HepG2 (cell line): ENCODE measurements around the gene TM4SF20. TPM values are rescaled to one million over a fixed set of nuclear protein-coding genes. Genes with fewer than 3 reads are reported as not detected.
A peak's percentile ranks its signal among the peaks of the same experiment; 100 is the strongest.

Experiments used
- ATAD3A ChIP-seq: sonication (generic); formaldehyde crosslinking; IDR thresholded peaks from 2 replicates; pipeline ENCODE4 v1.4.0; 2020; ENCODE audit warnings: missing genetic modification reagents
- ATM ChIP-seq: fragments of 450-650 bp; IDR thresholded peaks from 2 replicates; pipeline ENCODE4 v1.7.1; 2017; ENCODE audit warnings: mild to moderate bottlenecking, borderline replicate concordance
- ESRRA ChIP-seq: sonication (generic); formaldehyde crosslinking; IDR thresholded peaks from 2 replicates; pipeline ENCODE4 v1.5.1; 2020; ENCODE audit warnings: mild to moderate bottlenecking, low read depth, missing genetic modification reagents
- HES4 ChIP-seq: sonication (generic); formaldehyde crosslinking; IDR thresholded peaks from 2 replicates; pipeline ENCODE4 v1.9.0; 2021; ENCODE audit warnings: mild to moderate bottlenecking, missing genetic modification reagents, borderline replicate concordance
- HNRNPH1 ChIP-seq: fragments of 200-400 bp; formaldehyde crosslinking; optimal IDR thresholded peaks from 2 replicates; pipeline ENCODE3; 2017; ENCODE audit warnings: mild to moderate bottlenecking, low read depth, low read length
- HNRNPUL1 ChIP-seq: fragments of 200-400 bp; formaldehyde crosslinking; IDR thresholded peaks from 2 replicates; pipeline ENCODE4 v1.6.1; 2017; ENCODE audit warnings: low read depth, mild to moderate bottlenecking, low read length, moderate library complexity
- MED8 ChIP-seq: sonication (generic); formaldehyde crosslinking; IDR thresholded peaks from 2 replicates; pipeline ENCODE4 v1.8.1; 2023; ENCODE audit warnings: mild to moderate bottlenecking, missing genetic modification reagents; ENCODE audit not compliant: insufficient replicate concordance
- POGZ ChIP-seq: sonication (generic); formaldehyde crosslinking; IDR thresholded peaks from 2 replicates; pipeline ENCODE4 v1.4.0; 2020; ENCODE audit warnings: mild to moderate bottlenecking, missing genetic modification reagents
- PRMT3 ChIP-seq: sonication (generic); formaldehyde crosslinking; IDR thresholded peaks from 2 replicates; pipeline ENCODE4 v1.8.1; 2022; ENCODE audit warnings: low read depth, mild to moderate bottlenecking, moderate library complexity, missing genetic modification reagents, borderline replicate concordance
- RFXANK ChIP-seq: IDR thresholded peaks from 2 replicates; pipeline ENCODE4 v1.6.1; 2016
- ZFP36L1 ChIP-seq: sonication (generic); formaldehyde crosslinking; IDR thresholded peaks from 2 replicates; pipeline ENCODE4 v1.8.0; 2022; ENCODE audit warnings: mild to moderate bottlenecking, missing genetic modification reagents, moderate library complexity
- ZFYVE20 ChIP-seq: sonication (generic); formaldehyde crosslinking; IDR thresholded peaks from 2 replicates; pipeline ENCODE4 v1.8.0; 2023; ENCODE audit warnings: low read depth, mild to moderate bottlenecking, moderate library complexity, missing genetic modification reagents, borderline replicate concordance
- ZNF484 ChIP-seq: sonication (generic); formaldehyde crosslinking; IDR thresholded peaks from 2 replicates; pipeline ENCODE4 v1.5.1; 2020; ENCODE audit warnings: mild to moderate bottlenecking, low read depth, missing genetic modification reagents, borderline replicate concordance
- ZNF614 ChIP-seq: IDR thresholded peaks from 2 replicates; pipeline ENCODE4 v1.6.1; 2018; ENCODE audit warnings: missing biosample characterization, missing genetic modification reagents, inconsistent platforms, borderline replicate concordance
- ZNF616 ChIP-seq: sonication (generic); formaldehyde crosslinking; IDR thresholded peaks from 2 replicates; pipeline ENCODE4 v1.5.0; 2020; ENCODE audit warnings: low read depth, mild to moderate bottlenecking, missing genetic modification reagents
- polyA plus RNA-seq, 8 experiments: library from polyadenylated mRNA; depleted of rRNA in 3 of 8; stranded (reverse) in 7 of 8; unstranded in 1 of 8; fragments of >200 nt; fragmentation: Illumina TruSeq in 4 of 8; extraction: Trizol in 4 of 8; gene quantifications; 2 replicates each; pipeline versions ENCODE4 v1.2.1 to v1.2.3, GENCODE V29; 2011 to 2016; ENCODE audit warnings: low read depth in 4 of 8, missing spikeins in 1 of 8, mixed read lengths in 1 of 8; ENCODE audit not compliant: insufficient read depth in 1 of 8
- total RNA-seq, 5 experiments: library from RNA; depleted of rRNA; stranded (reverse); fragments of >200 nt; fragmentation: Illumina TruSeq; extraction: Trizol; gene quantifications; 2 replicates each; pipeline ENCODE4 v1.2.3, GENCODE V29; 2016; ENCODE audit warnings: low read depth in 1 of 5
- TF ChIP-seq, protein P1 (sequence below): sonication (generic); formaldehyde crosslinking; IDR thresholded peaks from 2 replicates; pipeline ENCODE4 v1.5.1; 2020; ENCODE audit warnings: missing genetic modification reagents, mild to moderate bottlenecking, borderline replicate concordance
- TF ChIP-seq, protein P2 (sequence below), 2 experiments: sonication (generic) in 1 of 2; formaldehyde crosslinking in 1 of 2; IDR thresholded peaks; 2 replicates each; pipeline versions ENCODE4 v1.4.0 to v1.6.1; 2018 to 2020; ENCODE audit warnings: missing genetic modification reagents in 2 of 2, borderline replicate concordance in 1 of 2, low read depth in 1 of 2, mild to moderate bottlenecking in 1 of 2, missing biosample characterization in 1 of 2
- TF ChIP-seq, protein P3 (sequence below): sonication (generic); formaldehyde crosslinking; IDR thresholded peaks from 2 replicates; pipeline ENCODE4 v1.8.1; 2022; ENCODE audit warnings: mild to moderate bottlenecking, missing genetic modification reagents
- TF ChIP-seq, protein P4 (sequence below): sonication (generic); formaldehyde crosslinking; IDR thresholded peaks from 2 replicates; pipeline ENCODE4 v1.5.0; 2020; ENCODE audit warnings: mild to moderate bottlenecking, missing genetic modification reagents
- TF ChIP-seq, protein P5 (sequence below): IDR thresholded peaks from 2 replicates; pipeline ENCODE4 v1.6.1; 2018; ENCODE audit warnings: missing genetic modification reagents

Gene TM4SF20
- total and polyA plus RNA-seq, 2 of the 13 experiments (the other 11 are each of a cell fraction or from before 2014, with no cell fraction given), result not detected

DNA sequence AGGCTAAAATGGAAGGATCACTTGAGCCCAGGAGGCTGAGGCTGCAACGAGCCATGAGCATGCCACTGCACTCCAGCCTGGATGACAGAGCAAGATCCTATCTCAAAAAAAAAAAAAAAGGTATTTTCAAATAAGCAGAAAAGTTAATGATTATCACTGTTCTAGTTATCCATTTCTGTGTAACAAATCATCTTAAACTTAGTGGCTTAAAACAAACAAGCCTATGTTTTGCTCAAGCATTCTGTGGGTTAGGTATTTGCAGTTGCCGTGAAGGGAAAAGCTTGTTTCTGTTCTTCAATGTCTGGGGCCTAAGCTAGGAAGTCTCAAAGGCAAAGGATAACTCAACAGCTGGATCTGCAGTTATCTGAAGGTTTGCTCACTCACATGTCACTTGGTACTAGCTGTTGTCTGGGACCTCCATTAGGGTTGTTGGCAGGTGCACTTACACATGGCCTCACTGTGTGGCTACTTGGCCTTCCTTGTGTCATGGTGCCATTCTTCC is 40.0 kb downstream of the TM4SF20 start (continued):
- TF ChIP-seq, protein P1, sequence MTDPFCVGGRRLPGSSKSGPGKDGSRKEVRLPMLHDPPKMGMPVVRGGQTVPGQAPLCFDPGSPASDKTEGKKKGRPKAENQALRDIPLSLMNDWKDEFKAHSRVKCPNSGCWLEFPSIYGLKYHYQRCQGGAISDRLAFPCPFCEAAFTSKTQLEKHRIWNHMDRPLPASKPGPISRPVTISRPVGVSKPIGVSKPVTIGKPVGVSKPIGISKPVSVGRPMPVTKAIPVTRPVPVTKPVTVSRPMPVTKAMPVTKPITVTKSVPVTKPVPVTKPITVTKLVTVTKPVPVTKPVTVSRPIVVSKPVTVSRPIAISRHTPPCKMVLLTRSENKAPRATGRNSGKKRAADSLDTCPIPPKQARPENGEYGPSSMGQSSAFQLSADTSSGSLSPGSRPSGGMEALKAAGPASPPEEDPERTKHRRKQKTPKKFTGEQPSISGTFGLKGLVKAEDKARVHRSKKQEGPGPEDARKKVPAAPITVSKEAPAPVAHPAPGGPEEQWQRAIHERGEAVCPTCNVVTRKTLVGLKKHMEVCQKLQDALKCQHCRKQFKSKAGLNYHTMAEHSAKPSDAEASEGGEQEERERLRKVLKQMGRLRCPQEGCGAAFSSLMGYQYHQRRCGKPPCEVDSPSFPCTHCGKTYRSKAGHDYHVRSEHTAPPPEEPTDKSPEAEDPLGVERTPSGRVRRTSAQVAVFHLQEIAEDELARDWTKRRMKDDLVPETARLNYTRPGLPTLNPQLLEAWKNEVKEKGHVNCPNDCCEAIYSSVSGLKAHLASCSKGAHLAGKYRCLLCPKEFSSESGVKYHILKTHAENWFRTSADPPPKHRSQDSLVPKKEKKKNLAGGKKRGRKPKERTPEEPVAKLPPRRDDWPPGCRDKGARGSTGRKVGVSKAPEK (CRISPR knock-in tag), result no peak
- TF ChIP-seq MED8, result no peak
- TF ChIP-seq, protein P2, sequence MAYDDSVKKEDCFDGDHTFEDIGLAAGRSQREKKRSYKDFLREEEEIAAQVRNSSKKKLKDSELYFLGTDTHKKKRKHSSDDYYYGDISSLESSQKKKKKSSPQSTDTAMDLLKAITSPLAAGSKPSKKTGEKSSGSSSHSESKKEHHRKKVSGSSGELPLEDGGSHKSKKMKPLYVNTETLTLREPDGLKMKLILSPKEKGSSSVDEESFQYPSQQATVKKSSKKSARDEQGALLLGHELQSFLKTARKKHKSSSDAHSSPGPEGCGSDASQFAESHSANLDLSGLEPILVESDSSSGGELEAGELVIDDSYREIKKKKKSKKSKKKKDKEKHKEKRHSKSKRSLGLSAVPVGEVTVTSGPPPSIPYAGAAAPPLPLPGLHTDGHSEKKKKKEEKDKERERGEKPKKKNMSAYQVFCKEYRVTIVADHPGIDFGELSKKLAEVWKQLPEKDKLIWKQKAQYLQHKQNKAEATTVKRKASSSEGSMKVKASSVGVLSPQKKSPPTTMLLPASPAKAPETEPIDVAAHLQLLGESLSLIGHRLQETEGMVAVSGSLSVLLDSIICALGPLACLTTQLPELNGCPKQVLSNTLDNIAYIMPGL (CRISPR knock-in tag; IDR thresholded peaks at IDR 0.05; ENCODE audit: borderline replicate concordance in 1 of 2, low read depth in 1 of 2), result peak in 1 of 2 experiments; percentile 17; a peak in 1 of 4 replicates
- peak; percentile 21; the same call in 1 of the 2 replicates for TF ChIP-seq RFXANK (CRISPR knock-in tag)
- TF ChIP-seq HNRNPH1, result no peak
- 0 out of 2 replicates have a peak, but pooled peaks have one; percentile 33 for TF ChIP-seq HNRNPUL1
- TF ChIP-seq, protein P3, sequence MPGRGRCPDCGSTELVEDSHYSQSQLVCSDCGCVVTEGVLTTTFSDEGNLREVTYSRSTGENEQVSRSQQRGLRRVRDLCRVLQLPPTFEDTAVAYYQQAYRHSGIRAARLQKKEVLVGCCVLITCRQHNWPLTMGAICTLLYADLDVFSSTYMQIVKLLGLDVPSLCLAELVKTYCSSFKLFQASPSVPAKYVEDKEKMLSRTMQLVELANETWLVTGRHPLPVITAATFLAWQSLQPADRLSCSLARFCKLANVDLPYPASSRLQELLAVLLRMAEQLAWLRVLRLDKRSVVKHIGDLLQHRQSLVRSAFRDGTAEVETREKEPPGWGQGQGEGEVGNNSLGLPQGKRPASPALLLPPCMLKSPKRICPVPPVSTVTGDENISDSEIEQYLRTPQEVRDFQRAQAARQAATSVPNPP (CRISPR knock-in tag), result no peak
- TF ChIP-seq PRMT3 (CRISPR knock-in tag), result no peak
- no peak for TF ChIP-seq ZFP36L1
- no peak for TF ChIP-seq ZNF484 (CRISPR knock-in tag)
- TF ChIP-seq, protein P4, sequence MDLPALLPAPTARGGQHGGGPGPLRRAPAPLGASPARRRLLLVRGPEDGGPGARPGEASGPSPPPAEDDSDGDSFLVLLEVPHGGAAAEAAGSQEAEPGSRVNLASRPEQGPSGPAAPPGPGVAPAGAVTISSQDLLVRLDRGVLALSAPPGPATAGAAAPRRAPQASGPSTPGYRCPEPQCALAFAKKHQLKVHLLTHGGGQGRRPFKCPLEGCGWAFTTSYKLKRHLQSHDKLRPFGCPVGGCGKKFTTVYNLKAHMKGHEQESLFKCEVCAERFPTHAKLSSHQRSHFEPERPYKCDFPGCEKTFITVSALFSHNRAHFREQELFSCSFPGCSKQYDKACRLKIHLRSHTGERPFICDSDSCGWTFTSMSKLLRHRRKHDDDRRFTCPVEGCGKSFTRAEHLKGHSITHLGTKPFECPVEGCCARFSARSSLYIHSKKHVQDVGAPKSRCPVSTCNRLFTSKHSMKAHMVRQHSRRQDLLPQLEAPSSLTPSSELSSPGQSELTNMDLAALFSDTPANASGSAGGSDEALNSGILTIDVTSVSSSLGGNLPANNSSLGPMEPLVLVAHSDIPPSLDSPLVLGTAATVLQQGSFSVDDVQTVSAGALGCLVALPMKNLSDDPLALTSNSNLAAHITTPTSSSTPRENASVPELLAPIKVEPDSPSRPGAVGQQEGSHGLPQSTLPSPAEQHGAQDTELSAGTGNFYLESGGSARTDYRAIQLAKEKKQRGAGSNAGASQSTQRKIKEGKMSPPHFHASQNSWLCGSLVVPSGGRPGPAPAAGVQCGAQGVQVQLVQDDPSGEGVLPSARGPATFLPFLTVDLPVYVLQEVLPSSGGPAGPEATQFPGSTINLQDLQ (CRISPR knock-in tag), result no peak
- TF ChIP-seq, protein P5, sequence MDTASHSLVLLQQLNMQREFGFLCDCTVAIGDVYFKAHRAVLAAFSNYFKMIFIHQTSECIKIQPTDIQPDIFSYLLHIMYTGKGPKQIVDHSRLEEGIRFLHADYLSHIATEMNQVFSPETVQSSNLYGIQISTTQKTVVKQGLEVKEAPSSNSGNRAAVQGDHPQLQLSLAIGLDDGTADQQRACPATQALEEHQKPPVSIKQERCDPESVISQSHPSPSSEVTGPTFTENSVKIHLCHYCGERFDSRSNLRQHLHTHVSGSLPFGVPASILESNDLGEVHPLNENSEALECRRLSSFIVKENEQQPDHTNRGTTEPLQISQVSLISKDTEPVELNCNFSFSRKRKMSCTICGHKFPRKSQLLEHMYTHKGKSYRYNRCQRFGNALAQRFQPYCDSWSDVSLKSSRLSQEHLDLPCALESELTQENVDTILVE (CRISPR knock-in tag), result no peak; the same call in 1 of the 2 replicates
- TF ChIP-seq ATM, result no peak
- TF ChIP-seq ZNF614, result peak; percentile 48; the same call in 1 of the 2 replicates
- no peak for TF ChIP-seq ZFYVE20
- no peak for TF ChIP-seq ESRRA (CRISPR knock-in tag)
- no peak for TF ChIP-seq ATAD3A
- no peak for TF ChIP-seq HES4 (CRISPR knock-in tag)
- TF ChIP-seq ZNF616, result no peak
- peak; percentile 40; the same call in 1 of the 2 replicates for TF ChIP-seq POGZ (CRISPR knock-in tag)
